HepG2 (cell line): Measurements from ENCODE around the gene AHRR. TPM values are rescaled to one million over a fixed set of nuclear protein-coding genes. Genes with fewer than 3 reads are reported as not detected.

Experiments
- KDM5B ChIP-seq: sonication (generic); formaldehyde crosslinking; IDR thresholded peaks from 2 replicates; pipeline ENCODE4 v1.4.0; 2020; ENCODE audit warnings: missing genetic modification reagents, mild to moderate bottlenecking, borderline replicate concordance
- MXD4 ChIP-seq: IDR thresholded peaks from 2 replicates; pipeline ENCODE4 v1.6.1; 2016; ENCODE audit warnings: mild to moderate bottlenecking, missing biosample characterization, missing genetic modification reagents
- TAF15 ChIP-seq: fragments of 200-400 bp; formaldehyde crosslinking; IDR thresholded peaks from one replicate; pipeline ENCODE4 v1.6.1; 2018; ENCODE audit warnings: mild to moderate bottlenecking, low read depth, low read length; ENCODE audit not compliant: poor library complexity, severe bottlenecking
- YEATS2 ChIP-seq: sonication (generic); formaldehyde crosslinking; IDR thresholded peaks from 2 replicates; pipeline ENCODE4 v1.4.0; 2020; ENCODE audit warnings: missing genetic modification reagents, borderline replicate concordance
- ZFX ChIP-seq: sonication (generic); formaldehyde crosslinking; IDR thresholded peaks from 2 replicates; pipeline ENCODE4 v1.4.0; 2020; ENCODE audit warnings: mild to moderate bottlenecking, low read depth, missing genetic modification reagents, moderate library complexity
- ZNF737 ChIP-seq: sonication (generic); formaldehyde crosslinking; IDR thresholded peaks from 2 replicates; pipeline ENCODE4 v1.5.0; 2020; ENCODE audit warnings: missing genetic modification reagents, mild to moderate bottlenecking, borderline replicate concordance
- ZNF75D ChIP-seq: sonication (generic); formaldehyde crosslinking; IDR thresholded peaks from 2 replicates; pipeline ENCODE4 v1.8.1; 2023; ENCODE audit warnings: missing genetic modification reagents, mild to moderate bottlenecking, borderline replicate concordance
- ZNF777 ChIP-seq: sonication (generic); formaldehyde crosslinking; IDR thresholded peaks from 2 replicates; pipeline ENCODE4 v1.4.0; 2020; ENCODE audit warnings: missing genetic modification reagents
- polyA plus RNA-seq, 8 experiments: library from polyadenylated mRNA; depleted of rRNA in 3 of 8; stranded (reverse) in 7 of 8; unstranded in 1 of 8; fragments of >200 nt; fragmentation: Illumina TruSeq in 4 of 8; extraction: Trizol in 4 of 8; gene quantifications; 2 replicates each; pipeline versions ENCODE4 v1.2.1 to v1.2.3, GENCODE V29; 2011 to 2016; ENCODE audit warnings: low read depth in 4 of 8, missing spikeins in 1 of 8, mixed read lengths in 1 of 8; ENCODE audit not compliant: insufficient read depth in 1 of 8
- total RNA-seq, 5 experiments: library from RNA; depleted of rRNA; stranded (reverse); fragments of >200 nt; fragmentation: Illumina TruSeq; extraction: Trizol; gene quantifications; 2 replicates each; pipeline ENCODE4 v1.2.3, GENCODE V29; 2016; ENCODE audit warnings: low read depth in 1 of 5
- TF ChIP-seq, protein P1 (sequence below): sonication (generic); formaldehyde crosslinking; IDR thresholded peaks from 2 replicates; pipeline ENCODE4 v1.5.1; 2020; ENCODE audit warnings: missing genetic modification reagents, mild to moderate bottlenecking, borderline replicate concordance
- TF ChIP-seq, protein P2 (sequence below): sonication (generic); formaldehyde crosslinking; IDR thresholded peaks from 2 replicates; pipeline ENCODE4 v1.4.0; 2020; ENCODE audit warnings: missing genetic modification reagents
- TF ChIP-seq, protein P3 (sequence below): fragments of 450-650 bp; IDR thresholded peaks from 2 replicates; pipeline ENCODE4 v1.6.1; 2017; ENCODE audit warnings: mild to moderate bottlenecking

AHRR gene
- total and polyA plus RNA-seq, 2 of the 13 experiments (the other 11 are each of a cell fraction or from before 2014, with no cell fraction given), result 0.28 to 0.35 TPM

DNA sequence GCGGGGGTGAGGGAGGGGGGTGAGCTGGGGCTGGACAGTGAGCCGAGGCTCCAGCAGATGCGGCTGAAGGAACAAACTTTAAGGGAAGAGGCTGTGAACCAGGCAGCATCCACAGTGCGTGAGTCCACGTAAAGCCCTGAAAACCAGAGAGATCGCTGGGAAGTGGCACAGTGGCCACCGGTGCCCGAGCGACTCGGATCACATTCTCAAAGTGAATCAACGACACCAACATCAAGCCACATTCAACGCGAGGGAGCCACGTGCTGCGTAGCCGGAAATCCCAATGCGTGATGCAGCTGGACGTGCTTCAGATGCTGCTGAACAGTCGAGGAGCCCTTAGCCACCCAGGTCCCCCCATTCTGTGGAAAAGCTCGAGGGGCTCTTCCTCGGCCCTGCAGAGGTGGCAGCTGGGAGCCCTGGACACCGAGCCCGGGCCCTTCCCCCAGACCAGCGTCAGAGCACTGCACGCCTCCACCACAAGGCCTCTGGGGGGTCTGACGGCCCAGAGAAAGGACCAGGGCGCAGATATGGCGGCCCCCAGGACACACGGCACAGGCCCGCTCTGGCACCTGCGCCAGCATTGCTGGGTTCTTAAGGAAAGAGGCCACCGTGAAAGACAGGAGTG lies 67.8 kb downstream of the AHRR start (continued):
- TF ChIP-seq TAF15 (no peak), YEATS2 (CRISPR knock-in tag) (no peak), MXD4 (CRISPR knock-in tag) (no peak), ZNF75D (CRISPR knock-in tag) (no peak), ZNF737 (CRISPR knock-in tag) (no peak), KDM5B (CRISPR knock-in tag) (no peak), ZFX (no peak), ZNF777 (CRISPR knock-in tag) (no peak)
- TF ChIP-seq, protein P1, sequence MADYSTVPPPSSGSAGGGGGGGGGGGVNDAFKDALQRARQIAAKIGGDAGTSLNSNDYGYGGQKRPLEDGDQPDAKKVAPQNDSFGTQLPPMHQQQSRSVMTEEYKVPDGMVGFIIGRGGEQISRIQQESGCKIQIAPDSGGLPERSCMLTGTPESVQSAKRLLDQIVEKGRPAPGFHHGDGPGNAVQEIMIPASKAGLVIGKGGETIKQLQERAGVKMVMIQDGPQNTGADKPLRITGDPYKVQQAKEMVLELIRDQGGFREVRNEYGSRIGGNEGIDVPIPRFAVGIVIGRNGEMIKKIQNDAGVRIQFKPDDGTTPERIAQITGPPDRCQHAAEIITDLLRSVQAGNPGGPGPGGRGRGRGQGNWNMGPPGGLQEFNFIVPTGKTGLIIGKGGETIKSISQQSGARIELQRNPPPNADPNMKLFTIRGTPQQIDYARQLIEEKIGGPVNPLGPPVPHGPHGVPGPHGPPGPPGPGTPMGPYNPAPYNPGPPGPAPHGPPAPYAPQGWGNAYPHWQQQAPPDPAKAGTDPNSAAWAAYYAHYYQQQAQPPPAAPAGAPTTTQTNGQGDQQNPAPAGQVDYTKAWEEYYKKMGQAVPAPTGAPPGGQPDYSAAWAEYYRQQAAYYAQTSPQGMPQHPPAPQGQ, result no peak
- TF ChIP-seq, protein P2, sequence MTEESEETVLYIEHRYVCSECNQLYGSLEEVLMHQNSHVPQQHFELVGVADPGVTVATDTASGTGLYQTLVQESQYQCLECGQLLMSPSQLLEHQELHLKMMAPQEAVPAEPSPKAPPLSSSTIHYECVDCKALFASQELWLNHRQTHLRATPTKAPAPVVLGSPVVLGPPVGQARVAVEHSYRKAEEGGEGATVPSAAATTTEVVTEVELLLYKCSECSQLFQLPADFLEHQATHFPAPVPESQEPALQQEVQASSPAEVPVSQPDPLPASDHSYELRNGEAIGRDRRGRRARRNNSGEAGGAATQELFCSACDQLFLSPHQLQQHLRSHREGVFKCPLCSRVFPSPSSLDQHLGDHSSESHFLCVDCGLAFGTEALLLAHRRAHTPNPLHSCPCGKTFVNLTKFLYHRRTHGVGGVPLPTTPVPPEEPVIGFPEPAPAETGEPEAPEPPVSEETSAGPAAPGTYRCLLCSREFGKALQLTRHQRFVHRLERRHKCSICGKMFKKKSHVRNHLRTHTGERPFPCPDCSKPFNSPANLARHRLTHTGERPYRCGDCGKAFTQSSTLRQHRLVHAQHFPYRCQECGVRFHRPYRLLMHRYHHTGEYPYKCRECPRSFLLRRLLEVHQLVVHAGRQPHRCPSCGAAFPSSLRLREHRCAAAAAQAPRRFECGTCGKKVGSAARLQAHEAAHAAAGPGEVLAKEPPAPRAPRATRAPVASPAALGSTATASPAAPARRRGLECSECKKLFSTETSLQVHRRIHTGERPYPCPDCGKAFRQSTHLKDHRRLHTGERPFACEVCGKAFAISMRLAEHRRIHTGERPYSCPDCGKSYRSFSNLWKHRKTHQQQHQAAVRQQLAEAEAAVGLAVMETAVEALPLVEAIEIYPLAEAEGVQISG (CRISPR knock-in tag), result no peak
- TF ChIP-seq, protein P3, sequence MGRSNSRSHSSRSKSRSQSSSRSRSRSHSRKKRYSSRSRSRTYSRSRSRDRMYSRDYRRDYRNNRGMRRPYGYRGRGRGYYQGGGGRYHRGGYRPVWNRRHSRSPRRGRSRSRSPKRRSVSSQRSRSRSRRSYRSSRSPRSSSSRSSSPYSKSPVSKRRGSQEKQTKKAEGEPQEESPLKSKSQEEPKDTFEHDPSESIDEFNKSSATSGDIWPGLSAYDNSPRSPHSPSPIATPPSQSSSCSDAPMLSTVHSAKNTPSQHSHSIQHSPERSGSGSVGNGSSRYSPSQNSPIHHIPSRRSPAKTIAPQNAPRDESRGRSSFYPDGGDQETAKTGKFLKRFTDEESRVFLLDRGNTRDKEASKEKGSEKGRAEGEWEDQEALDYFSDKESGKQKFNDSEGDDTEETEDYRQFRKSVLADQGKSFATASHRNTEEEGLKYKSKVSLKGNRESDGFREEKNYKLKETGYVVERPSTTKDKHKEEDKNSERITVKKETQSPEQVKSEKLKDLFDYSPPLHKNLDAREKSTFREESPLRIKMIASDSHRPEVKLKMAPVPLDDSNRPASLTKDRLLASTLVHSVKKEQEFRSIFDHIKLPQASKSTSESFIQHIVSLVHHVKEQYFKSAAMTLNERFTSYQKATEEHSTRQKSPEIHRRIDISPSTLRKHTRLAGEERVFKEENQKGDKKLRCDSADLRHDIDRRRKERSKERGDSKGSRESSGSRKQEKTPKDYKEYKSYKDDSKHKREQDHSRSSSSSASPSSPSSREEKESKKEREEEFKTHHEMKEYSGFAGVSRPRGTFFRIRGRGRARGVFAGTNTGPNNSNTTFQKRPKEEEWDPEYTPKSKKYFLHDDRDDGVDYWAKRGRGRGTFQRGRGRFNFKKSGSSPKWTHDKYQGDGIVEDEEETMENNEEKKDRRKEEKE, result no peak
